ENCODE data around the gene ZDHHC17.

GRCh38 chr12:76762601-76762980 lies 1.3 kb upstream of the ZDHHC17 start:
- TF ChIP-seq CTCF (IDR thresholded peaks at IDR 0.05): no peak
- no peak for TF ChIP-seq POLR2A (IDR thresholded peaks at IDR 0.05; ENCODE audit: low read depth)
- no peak for TF ChIP-seq EP300 (IDR thresholded peaks at IDR 0.05)

Data from esophagus muscularis mucosa (tissue), 4 donors.